ENCODE measurements around the gene ZNF213.

DNA sequence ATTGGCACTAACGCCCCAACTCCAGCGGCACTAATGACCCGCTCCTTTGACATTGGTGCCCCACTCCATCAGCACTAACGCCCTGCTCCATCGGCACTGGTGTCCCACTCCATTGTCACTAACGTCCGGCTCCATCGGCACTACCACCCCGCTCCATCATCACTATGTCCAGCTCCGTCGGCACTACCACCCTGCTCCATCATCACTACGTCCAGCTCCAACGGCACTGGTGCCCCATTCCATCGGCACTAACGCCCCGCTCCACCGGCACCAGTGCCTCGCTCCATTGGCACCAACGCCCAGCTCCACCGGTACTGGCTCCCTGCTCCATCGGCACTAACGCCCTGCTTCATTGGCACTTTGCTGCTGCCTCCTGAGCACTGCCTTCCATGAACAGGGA, 7.5 kb downstream of the ZNF213 start:
- TF ChIP-seq GATA2 (IDR thresholded peaks at IDR 0.05; ENCODE audit: low read depth, low read length) (no peak), GATA3 (IDR thresholded peaks at IDR 0.05; ENCODE audit: low read depth, low read length) (no peak)

All from SH-SY5Y (cell line).